ENCODE results near the gene CDKN2B. TPM values are rescaled to one million over a fixed set of nuclear protein-coding genes. Genes with fewer than 3 reads are reported as not detected.

The CDKN2B gene
- total and polyA plus RNA-seq, 2 of the 13 experiments (the other 11 are each of a cell fraction or from before 2014, with no cell fraction given) = 1.4 to 1.5 TPM

- Histone ChIP-seq H3K9me3 (ENCODE audit: low read length) (no peaks in the 10 kb centered on the region), H3K9ac (ENCODE audit: insufficient read depth, low read depth, low read length) (no peak overlapping the region), H3K79me2 (ENCODE audit: insufficient read depth, low read length) (no peaks in the 10 kb centered on the region), H3K36me3 (replicated peaks in 1 of 2; ENCODE audit: control insufficient read depth in 1 of 2, insufficient read depth in 2 of 2, low read length in 2 of 2) (no peaks in the 10 kb centered on the region), H3K4me1 (ENCODE audit: insufficient read depth, low read length) (no peaks in the 10 kb centered on the region), H3K4me2 (ENCODE audit: low read depth, low read length) (no peak overlapping the region), H3K4me3 (replicated peaks in 1 of 3; ENCODE audit: insufficient read depth in 1 of 3, low read depth in 2 of 3, low read length in 3 of 3) (no peak overlapping the region), H3K27me3 (ENCODE audit: control insufficient read depth in 1 of 2, insufficient read depth in 2 of 2, low read length in 2 of 2) (no peaks in the 10 kb centered on the region; a peak in 1 of 5 replicates), H4K20me1 (ENCODE audit: insufficient read depth, low read length) (no peaks in the 10 kb centered on the region), H3K27ac (ENCODE audit: extremely low read length, insufficient read depth, low read length) (no peak overlapping the region), H2AFZ (ENCODE audit: low read length) (no peak overlapping the region)
- DNase-seq (ENCODE audit: low spot score) (no peak), ATAC-seq (no peak), FAIRE-seq (no peak)
- 22% methylated on average over 3 of the region's 3 CpGs for whole genome bisulfite sequencing (ENCODE audit: low lambda C conversion rate)
- ChIA-PET POLR2A (no interaction called here), CTCF (ENCODE audit: low intra/inter-chr PET ratio, low total read pairs) (no interaction called here)
- TF ChIP-seq TFDP1 (CRISPR knock-in tag; IDR thresholded peaks at IDR 0.05; ENCODE audit: borderline replicate concordance) (no peak), GATAD1 (CRISPR knock-in tag; IDR thresholded peaks at IDR 0.05) (no peak), ZNF564 (CRISPR knock-in tag; IDR thresholded peaks at IDR 0.05) (no peak), ZBTB3 (CRISPR knock-in tag; IDR thresholded peaks at IDR 0.05; ENCODE audit: borderline replicate concordance, low read depth) (no peak), ZBTB21 (CRISPR knock-in tag; IDR thresholded peaks at IDR 0.05) (no peak), MIER2 (CRISPR knock-in tag; IDR thresholded peaks at IDR 0.05) (no peak), HNF4A (CRISPR knock-in tag; IDR thresholded peaks at IDR 0.05) (no peak), ZNF883 (CRISPR knock-in tag; IDR thresholded peaks at IDR 0.05; ENCODE audit: not compliant biosample characterization) (no peak), ZNF7 (CRISPR knock-in tag; IDR thresholded peaks at IDR 0.05) (no peak), ZNF724P (CRISPR knock-in tag; IDR thresholded peaks at IDR 0.05; ENCODE audit: borderline replicate concordance) (no peak), TEAD2 (CRISPR knock-in tag; IDR thresholded peaks at IDR 0.05) (no peak), PRMT3 (CRISPR knock-in tag; IDR thresholded peaks at IDR 0.05; ENCODE audit: borderline replicate concordance, low read depth) (no peak), ZNF30 (CRISPR knock-in tag; IDR thresholded peaks at IDR 0.05) (no peak), ZBTB39 (CRISPR knock-in tag; IDR thresholded peaks at IDR 0.05) (no peak), ZNF430 (CRISPR knock-in tag; IDR thresholded peaks at IDR 0.05) (no peak), ATF7 (IDR thresholded peaks at IDR 0.05) (no peak), ATF7 (CRISPR knock-in tag; IDR thresholded peaks at IDR 0.05) (no peak), SRY (CRISPR knock-in tag; IDR thresholded peaks at IDR 0.05) (no peak), NFRKB (IDR thresholded peaks at IDR 0.05) (no peak), ZBTB1 (CRISPR knock-in tag; IDR thresholded peaks at IDR 0.05; ENCODE audit: borderline replicate concordance) (no peak)
- intact Hi-C loops (cut with micrococcal nuclease; ENCODE audit: unreplicated experiment) (no loop called here), in situ Hi-C loops (cut with HindIII; ENCODE audit: extremely low pct_ligation_motif_present, low pct_unique_long_range_greater_than_20kb) (no loop called here)
- BruUV-seq (replicated peaks) = no TSS peak
These were observed 45.0 kb upstream of the CDKN2B start for GRCh38 chr9:22054076-22054475.
